NCI-H1436 treated with DMSO at 0.1 percent for 48 hours (cell line): ENCODE data around the gene ERI2.
"Not testable (repeated sequence)": the region's sequence is repeated elsewhere in the genome, so short reads cannot be mapped to it uniquely, and the experiment has no call there.

Source experiments
- DNase-seq: peaks from one replicate; lab custom pipeline; 2025; lab: John Stamatoyannopoulos, UW

The ERI2 gene

DNA sequence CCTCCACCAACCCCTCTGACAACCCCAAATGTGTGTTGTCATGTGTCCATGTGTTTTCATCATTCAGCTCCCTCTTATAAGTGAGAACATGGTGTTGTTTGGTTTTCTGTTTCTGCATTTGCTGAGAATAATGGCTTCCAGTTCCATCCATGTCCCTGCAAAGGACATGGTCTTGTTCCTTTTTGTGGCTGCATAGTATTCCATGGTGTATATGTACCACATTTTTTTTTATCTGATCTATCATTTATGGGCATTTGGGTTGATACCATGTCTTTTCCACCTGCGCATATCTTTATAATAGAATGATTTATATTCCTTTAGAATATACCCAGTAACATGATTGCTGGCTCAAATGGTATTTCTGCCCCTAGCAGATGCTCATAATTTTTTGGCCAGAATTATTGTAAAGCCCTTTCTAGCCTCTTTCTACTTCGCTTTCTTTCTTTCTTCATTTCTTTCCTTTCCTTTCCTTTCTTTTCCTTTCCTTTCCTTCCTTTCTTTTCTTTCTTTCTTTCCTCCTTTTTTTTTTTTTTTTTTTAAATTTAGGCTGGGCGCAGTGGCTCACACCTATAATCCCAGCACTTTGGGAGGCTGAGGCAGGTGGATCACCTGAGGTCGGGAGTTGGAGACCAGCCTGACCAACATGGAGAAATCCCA lies 12.8 kb upstream of the ERI2 start:
- no peak for DNase-seq

- no peak for DNase-seq
Measured at GRCh38 chr16:20814784-20815183, 8.5 kb upstream of the ERI2 start.

- no peak for DNase-seq
Measured at GRCh38 chr16:20812510-20812909, 6.2 kb upstream of the ERI2 start.

- DNase-seq, result no peak
Measured at GRCh38 chr16:20811889-20812439, 5.7 kb upstream of the ERI2 start.

DNA sequence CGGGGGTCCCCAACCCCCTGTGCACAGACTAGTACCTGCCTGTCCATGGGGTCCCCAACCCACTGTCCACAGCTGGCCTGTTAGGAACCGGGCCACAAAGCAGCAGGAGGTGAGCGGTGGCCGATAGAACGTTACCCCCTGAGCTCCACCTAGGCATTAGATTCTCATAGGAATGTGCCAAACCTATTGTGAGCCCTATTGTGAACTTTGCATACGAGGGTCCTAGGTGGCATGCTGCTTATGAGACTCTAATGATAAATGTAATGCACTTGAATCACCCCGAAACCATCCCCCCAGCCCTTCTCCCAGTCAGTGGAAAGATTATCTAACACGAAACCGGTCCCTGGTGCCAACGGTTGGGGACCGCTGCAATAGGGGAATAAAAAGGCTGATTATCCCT lies 1.6 kb upstream of the ERI2 start:
- DNase-seq, result no peak

DNA sequence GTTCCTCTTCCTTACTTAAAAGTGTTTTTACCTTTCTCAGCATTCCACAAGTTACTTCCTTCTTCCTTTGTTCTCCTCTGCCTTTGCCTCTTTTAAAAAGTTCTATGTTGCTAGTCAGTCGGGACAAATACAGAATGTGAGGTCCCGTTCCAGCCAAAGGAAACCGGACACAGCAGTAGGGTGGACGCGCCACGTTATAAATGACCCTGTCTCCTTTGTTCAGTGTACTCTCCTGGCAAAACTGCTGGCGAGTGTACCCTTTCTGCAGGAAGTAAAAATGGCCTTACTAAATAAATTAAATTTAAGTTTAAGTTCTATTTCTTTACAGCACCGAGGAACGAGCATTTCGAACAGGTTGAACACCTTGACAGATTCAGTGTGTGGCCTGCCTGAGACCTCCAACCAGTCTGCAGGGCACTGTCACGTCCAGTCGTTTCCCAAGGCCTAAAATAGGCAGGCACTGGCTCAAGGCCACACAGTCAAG lies 546 bp downstream of the ERI2 start:
- DNase-seq, result not testable (repeated sequence)

- no peak for DNase-seq
Measured at GRCh38 chr16:20803561-20804214, 2.6 kb downstream of the ERI2 start.

- no peak for DNase-seq
Measured at GRCh38 chr16:20803192-20803560, 3.1 kb downstream of the ERI2 start.

DNA sequence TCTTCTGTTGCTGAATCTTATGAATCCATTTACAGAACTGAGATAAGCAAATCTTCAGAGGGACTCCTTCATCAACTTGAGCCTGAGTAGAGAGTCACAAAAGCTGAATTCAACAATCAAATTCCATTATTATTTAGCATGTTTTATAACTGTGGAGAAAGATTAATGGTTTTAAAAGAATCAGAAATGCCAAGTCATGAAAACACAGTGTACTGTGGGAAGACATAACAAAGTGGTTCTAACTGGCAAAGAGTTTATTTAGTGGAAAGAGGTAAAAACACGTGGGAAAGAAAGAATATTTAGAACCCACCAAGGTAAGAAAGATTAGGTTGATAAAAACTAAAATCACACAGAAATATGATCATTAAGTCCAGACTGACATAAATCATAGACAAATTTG lies 5.0 kb downstream of the ERI2 start:
- DNase-seq, result no peak

GRCh38 chr16:20799599-20799998 lies 6.7 kb downstream of the ERI2 start:
- DNase-seq, result no peak

- DNase-seq, result no peak
Measured at GRCh38 chr16:20798364-20798763, 7.9 kb downstream of the ERI2 start.

DNA sequence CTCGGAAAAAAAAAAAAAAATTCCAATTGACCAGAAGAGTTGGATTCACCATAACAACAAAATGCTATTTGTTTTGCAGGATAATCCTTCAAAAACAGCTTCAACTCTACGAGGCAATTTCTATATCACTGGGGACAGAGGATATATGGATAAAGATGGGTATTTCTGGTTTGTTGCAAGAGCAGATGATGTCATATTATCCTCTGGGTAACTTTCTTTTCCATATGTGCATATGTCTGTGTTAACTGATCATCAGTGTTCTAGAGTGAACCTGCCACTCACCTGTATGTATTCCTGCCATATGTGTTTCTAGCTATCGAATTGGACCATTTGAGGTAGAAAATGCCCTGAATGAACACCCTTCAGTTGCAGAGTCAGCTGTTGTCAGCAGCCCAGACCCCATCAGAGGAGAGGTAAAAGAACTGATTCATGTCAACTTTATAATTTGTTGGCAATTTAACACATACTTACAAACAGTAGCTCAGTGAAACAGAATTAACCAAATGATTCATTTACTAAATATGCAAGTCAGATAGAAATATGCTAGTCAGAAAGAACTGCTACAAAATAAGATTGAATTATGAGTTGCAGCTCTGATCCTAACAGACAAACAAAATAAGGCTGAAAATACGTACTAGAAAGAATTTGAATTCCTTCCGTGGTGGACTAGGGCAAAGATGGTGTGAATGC lies 14.2 kb downstream of the ERI2 start:
- DNase-seq, result no peak

- DNase-seq, result no peak
Measured at GRCh38 chr16:20789130-20789529, 17.1 kb downstream of the ERI2 start.

- no peak for DNase-seq
Measured at GRCh38 chr16:20784204-20784603, 22.1 kb downstream of the ERI2 start.

GRCh38 chr16:20782470-20782869 lies 23.8 kb downstream of the ERI2 start:
- no peak for DNase-seq

DNA sequence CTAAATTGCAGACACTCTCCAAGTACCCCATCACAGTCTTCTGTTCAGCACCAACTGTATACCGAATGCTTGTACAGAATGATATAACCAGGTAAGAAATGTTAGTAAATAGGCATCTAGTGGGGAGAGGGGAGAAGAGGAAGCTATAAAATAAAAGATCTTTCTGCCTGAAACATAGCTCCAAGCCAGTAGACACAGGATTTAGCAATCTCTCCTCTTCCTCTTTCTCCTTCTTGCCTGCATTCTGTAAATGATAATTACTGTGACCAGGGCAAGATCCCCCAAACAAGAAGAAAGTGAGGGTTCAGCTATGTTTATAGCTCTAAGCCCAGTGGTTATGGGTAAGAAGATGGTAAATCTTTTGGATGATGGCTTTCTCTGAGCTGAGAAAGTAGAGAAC lies 24.6 kb downstream of the ERI2 start:
- no peak for DNase-seq

DNA sequence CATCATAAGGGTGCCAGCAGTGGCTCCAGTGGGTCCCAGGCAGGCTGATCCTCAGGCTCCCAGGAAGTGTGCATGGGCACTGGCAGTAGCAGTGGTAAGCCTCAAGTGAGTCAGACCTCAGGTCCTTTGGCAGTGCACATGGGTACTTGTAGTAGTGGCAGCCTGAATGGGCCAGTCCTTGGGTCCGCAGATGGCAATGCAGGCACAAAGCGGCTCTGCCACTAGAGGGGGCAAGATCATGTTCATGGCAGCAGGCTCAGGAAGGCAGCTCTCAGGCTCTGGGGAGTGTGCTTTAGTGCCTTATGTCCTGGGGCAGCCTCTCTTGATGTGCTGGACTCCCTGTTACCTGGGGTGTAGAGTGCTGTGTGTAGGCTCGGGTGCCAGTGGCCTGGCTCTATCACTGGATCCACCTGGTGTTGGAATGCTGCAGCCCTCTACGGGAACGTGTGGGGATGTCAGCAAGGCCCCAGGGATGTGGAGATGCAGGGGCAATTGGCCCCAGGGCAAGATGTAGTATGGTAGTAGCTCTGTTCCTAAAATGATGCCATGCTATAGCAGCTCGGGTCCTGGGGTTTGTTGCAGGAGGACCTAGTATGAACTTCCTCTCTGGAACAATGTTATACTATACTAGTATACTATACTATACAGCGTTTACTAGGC lies 31.4 kb downstream of the ERI2 start:
- no peak for DNase-seq

DNA sequence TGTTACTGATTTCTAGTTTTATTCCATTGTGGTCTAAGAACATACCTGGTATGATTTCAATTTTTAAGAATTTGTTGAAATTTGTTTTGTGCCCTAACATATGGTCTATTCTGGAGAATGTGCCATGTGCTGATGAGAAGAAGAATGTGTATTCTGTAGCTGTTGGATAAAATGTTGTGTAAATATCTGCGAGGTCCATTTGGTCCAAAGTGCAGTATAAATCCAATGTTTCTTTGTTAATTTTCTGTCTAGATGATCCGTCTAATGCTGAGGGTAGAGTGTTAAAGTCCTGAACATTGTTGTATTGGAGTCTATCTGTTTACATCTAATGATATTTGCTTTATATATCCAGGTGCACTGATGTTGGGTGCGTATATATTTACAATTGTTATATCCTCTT lies 32.6 kb downstream of the ERI2 start:
- no peak for DNase-seq

DNA sequence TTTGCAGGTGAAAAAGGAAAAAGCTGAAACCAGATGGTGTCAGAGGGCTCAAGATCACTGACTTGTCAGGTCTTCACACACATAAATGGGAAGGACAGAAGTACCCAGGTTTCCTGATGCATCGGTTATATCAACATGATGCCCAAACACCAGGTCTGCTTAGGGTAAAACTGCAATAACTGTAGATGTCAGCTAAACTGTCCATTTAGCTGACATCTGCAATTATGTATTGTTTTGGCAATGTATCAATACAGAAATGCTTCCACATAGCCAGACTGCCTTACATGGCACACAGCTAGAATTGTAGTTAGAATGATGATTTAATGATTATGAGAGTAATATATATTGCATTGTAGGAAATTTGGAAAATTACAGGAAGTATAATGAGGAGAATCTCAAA lies 37.5 kb downstream of the ERI2 start:
- DNase-seq, result no peak

GRCh38 chr16:20768121-20768520 lies 38.2 kb downstream of the ERI2 start:
- no peak for DNase-seq

DNA sequence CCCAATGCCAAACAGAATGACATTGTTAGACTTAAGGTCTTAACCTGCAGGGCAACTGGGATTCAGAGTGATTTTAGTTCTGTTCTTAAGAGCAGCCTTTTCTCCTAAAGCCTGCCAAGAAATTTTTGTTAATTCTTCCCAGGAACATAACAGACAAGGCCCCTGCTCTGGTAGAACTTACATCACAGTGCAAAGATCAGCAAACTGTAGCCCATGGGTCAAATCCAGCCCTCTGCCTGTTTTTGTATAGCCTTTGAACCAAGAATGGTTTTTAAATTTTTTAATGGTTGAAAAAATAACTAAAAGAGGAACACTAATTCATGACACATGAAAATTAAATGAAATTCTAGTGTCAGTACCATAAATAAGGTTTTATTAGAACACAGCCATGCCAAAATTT lies 38.7 kb downstream of the ERI2 start:
- no peak for DNase-seq

DNA sequence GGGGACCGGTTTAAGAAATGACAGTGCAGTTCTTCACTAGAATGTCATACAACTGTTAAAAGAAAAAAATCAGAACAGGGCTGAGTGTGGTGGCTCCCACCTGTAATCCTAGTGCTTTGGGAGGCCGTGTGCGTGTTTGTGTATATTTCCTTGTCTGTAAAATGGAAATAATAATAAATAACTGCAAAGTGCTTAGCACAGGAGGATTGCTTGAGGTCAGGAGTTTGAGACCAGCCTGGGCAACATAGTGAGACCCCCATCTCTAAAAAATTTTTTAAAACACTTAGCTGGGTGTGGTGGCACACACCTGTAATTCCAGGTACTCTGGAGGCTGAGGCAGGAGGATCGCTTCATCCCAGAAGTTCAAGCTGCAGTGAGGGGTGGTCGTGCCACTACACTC lies 40.0 kb downstream of the ERI2 start:
- no peak for DNase-seq

DNA sequence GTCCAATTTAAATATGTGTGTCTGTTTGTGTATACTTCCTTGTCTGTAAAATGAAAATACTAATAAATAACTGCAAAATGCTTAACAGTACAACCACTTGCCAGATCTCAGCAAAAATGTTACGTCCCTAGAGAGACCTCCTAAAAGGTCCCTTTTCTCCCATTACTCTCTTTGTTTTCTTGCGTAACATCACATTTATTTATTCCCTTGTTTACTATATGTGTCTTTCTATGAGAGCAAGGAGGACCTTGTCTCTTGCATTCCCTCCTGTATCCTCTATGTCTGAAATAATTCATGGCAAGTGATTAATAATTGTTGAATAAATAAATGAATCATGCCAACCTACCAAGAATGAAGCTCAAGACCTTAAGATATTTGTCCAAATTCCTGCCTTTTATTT lies 40.5 kb downstream of the ERI2 start:
- no peak for DNase-seq
